MM.1S (cell line): Measurements from ENCODE around the gene RBFOX1.

Experiments
- EZH2 ChIP-seq: fragments of 300-600 bp; sonication (generic); optimal IDR thresholded peaks from 2 replicates; pipeline ENCODE3; 2017; ENCODE audit warnings: low read depth, mild to moderate bottlenecking, antibody characterized with exemption, low read length, mixed read lengths
- TF ChIP-seq, protein P1 (sequence below): fragments of 300-600 bp; sonication (generic); IDR thresholded peaks from 2 replicates; pipeline ENCODE4 v1.5.1; 2016; ENCODE audit warnings: antibody characterized with exemption, low read length, mixed read lengths

GRCh38 chr16:7456211-7456610 is 123.6 kb downstream of the RBFOX1 start:
- TF ChIP-seq, protein P1, sequence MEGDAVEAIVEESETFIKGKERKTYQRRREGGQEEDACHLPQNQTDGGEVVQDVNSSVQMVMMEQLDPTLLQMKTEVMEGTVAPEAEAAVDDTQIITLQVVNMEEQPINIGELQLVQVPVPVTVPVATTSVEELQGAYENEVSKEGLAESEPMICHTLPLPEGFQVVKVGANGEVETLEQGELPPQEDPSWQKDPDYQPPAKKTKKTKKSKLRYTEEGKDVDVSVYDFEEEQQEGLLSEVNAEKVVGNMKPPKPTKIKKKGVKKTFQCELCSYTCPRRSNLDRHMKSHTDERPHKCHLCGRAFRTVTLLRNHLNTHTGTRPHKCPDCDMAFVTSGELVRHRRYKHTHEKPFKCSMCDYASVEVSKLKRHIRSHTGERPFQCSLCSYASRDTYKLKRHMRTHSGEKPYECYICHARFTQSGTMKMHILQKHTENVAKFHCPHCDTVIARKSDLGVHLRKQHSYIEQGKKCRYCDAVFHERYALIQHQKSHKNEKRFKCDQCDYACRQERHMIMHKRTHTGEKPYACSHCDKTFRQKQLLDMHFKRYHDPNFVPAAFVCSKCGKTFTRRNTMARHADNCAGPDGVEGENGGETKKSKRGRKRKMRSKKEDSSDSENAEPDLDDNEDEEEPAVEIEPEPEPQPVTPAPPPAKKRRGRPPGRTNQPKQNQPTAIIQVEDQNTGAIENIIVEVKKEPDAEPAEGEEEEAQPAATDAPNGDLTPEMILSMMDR = no peak
- no peak for TF ChIP-seq EZH2
